ENCODE data around the gene TRAPPC2L. TPM values are rescaled to one million over a fixed set of nuclear protein-coding genes. Genes with fewer than 3 reads are reported as not detected.

Gene TRAPPC2L
- total RNA-seq, 2 experiments from 2014 or later, result 27.6 to 44.9 TPM

- no peak for DNase-seq (ENCODE audit: low spot score)
- no peak overlapping the region for H3K27ac ChIP-seq (ENCODE audit: low read depth, low read length, poor library complexity, severe bottlenecking)
- no peaks in the 10 kb centered on the region for H3K9me3 ChIP-seq (ENCODE audit: low read length)
- no peaks in the 10 kb centered on the region for H3K79me2 ChIP-seq (ENCODE audit: insufficient read depth, low read depth, low read length)
- TF ChIP-seq EZH2phosphoT487 (IDR thresholded peaks at IDR 0.05; ENCODE audit: borderline replicate concordance, low read depth, low read length) (no peak), CTCF (conservative IDR thresholded peaks at IDR 0.05; ENCODE audit: low read length) (no peak)
- no peak overlapping the region for H3K4me2 ChIP-seq (ENCODE audit: low read length)
- peaks cover 12% of the 10 kb centered on the region for H3K4me1 ChIP-seq (ENCODE audit: insufficient read depth, low read length, poor library complexity, severe bottlenecking)
- no peaks in the 10 kb centered on the region for H3K9me2 ChIP-seq (ENCODE audit: insufficient read depth, low read length)
- ChIA-PET CTCF (ENCODE audit: unreplicated experiment) (no interaction called here), POLR2A (no interaction called here)
- H4K20me1 ChIP-seq (ENCODE audit: insufficient read depth, low read length), result no peaks in the 10 kb centered on the region
- no peak overlapping the region for H3K4me3 ChIP-seq (ENCODE audit: low read depth, low read length, poor library complexity, severe bottlenecking)
- no peak overlapping the region for H2AFZ ChIP-seq (ENCODE audit: low read length)
- BruUV-seq (replicated peaks), result no TSS peak
- no peaks in the 10 kb centered on the region for H3K36me3 ChIP-seq (ENCODE audit: insufficient read depth, low read length)
- intact Hi-C loops (cut with micrococcal nuclease; ENCODE audit: unreplicated experiment), result no loop called here
Observed at GRCh38 chr16:88910284-88911135, 53.6 kb downstream of the TRAPPC2L start.

GRCh38 chr16:88911136-88911945 is 54.4 kb downstream of the TRAPPC2L start:
- intact Hi-C loops (cut with micrococcal nuclease; ENCODE audit: unreplicated experiment), result no loop called here
- H3K4me3 ChIP-seq (ENCODE audit: low read depth, low read length, poor library complexity, severe bottlenecking), result no peak overlapping the region
- H2AFZ ChIP-seq (ENCODE audit: low read length), result no peak overlapping the region
- BruUV-seq (replicated peaks), result no TSS peak
- peaks cover 5% of the 10 kb centered on the region; the same call in 1 of the 2 replicates for H3K36me3 ChIP-seq (ENCODE audit: insufficient read depth, low read length)
- peak; percentile 51 for DNase-seq (ENCODE audit: low spot score)
- H3K79me2 ChIP-seq (ENCODE audit: insufficient read depth, low read depth, low read length), result no peaks in the 10 kb centered on the region
- no peak overlapping the region for H3K4me2 ChIP-seq (ENCODE audit: low read length)
- H3K4me1 ChIP-seq (ENCODE audit: insufficient read depth, low read length, poor library complexity, severe bottlenecking), result peaks cover 8% of the 10 kb centered on the region
- POLR2A ChIA-PET, result no interaction called here
- CTCF ChIA-PET (ENCODE audit: unreplicated experiment), result no interaction called here
- H3K9me3 ChIP-seq (ENCODE audit: low read length), result no peaks in the 10 kb centered on the region
- TF ChIP-seq EZH2phosphoT487 (IDR thresholded peaks at IDR 0.05; ENCODE audit: borderline replicate concordance, low read depth, low read length) (no peak), CTCF (conservative IDR thresholded peaks at IDR 0.05; ENCODE audit: low read length) (no peak)
- no peak overlapping the region for H3K27ac ChIP-seq (ENCODE audit: low read depth, low read length, poor library complexity, severe bottlenecking)
- H3K9me2 ChIP-seq (ENCODE audit: insufficient read depth, low read length), result no peaks in the 10 kb centered on the region
- H4K20me1 ChIP-seq (ENCODE audit: insufficient read depth, low read length), result no peaks in the 10 kb centered on the region
